HG03354 (cell line): ENCODE data around the gene RCAN2.
"Not testable (repeated sequence)": the region's sequence is repeated elsewhere in the genome, so short reads cannot be mapped to it uniquely, and the experiment has no call there.

Experiments
- ATAC-seq: cut with Tn5 transposase; IDR thresholded peaks from one replicate; pipeline ENCODE4 v1.9.1; 2021; ENCODE audit warnings: mild to moderate bottlenecking; ENCODE audit not compliant: unreplicated experiment, poor library complexity, severe bottlenecking

RCAN2 gene

DNA sequence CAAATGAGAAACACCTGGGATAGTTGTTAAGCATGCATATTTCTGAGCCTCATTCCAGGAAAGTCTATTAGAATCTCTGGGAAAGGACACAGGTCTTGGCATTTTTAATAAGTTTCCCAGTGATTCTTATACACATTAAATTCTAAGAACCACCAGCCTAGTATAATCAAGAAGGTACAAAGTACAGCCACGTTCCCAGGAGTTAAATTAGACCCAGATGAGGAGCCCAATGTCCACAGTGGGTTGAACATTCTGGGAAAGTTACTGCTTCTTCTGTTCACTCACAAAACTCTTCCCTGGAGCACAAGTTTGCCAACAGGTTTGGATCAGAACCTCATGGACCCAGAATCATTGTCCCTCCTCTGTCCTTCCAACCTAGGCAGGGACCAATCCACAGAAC is 90.4 kb downstream of the RCAN2 start:
- ATAC-seq: no peak

- no peak for ATAC-seq
Observed at GRCh38 chr6:46395530-46395929, 95.7 kb downstream of the RCAN2 start.

GRCh38 chr6:46393940-46394337 is 97.3 kb downstream of the RCAN2 start:
- no peak for ATAC-seq

DNA sequence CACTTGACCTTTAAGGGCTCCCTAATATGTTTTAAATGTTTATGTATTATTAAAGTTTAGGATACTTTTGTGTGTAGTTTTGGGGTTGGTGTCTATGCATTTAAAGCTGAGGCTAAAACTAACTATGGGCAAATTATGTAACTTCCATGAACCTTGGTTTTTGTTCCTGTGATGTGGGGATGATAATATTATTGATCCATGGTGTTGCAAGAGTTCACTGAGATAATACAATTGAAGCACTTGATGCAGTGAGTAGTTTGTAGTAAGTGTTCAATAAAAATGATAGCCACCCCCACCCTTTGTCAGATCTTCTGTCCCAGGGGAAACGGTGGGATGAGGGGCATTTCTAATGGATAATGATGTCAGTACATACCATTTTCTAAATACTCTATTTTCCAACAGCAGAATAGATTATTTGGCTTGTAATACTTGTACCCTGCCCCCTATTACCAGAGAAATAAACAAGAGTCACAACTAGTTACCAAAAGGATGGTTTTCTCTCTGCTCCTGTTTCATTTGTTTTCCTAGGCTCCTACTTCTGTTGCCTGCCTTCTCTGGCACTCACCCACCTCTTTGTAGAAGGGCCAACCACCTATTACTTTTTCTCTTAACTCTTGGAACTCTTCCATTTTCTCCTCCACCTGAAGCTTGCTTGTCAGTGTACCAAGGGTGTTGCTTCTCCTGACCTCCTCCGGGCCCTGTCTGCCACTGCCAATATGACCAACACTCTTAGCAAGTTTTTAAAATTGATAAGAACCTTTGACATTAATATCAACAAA is 97.9 kb downstream of the RCAN2 start:
- no peak for ATAC-seq

- no peak for ATAC-seq
Observed at GRCh38 chr6:46392294-46392693, 99.0 kb downstream of the RCAN2 start.

- ATAC-seq: no peak
Observed at GRCh38 chr6:46390153-46390876, 100.9 kb downstream of the RCAN2 start.

DNA sequence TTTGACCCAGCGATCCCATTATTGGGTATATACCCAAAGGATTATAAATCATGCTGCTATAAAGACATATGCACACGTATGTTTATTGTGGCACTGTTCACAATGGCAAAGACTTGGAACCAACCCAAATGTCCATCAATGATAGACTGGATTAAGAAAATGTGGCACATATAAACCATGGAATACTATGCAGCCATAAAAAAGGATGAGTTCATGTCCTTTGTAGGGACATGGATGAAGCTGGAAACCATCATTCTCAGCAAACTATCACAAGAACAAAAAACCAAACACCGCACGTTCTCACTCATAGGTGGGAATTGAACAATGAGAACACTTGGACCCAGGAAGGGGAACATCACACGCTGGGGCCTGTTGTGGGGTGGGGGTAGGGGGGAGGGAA is 103.5 kb downstream of the RCAN2 start:
- ATAC-seq: not testable (repeated sequence)

- no peak for ATAC-seq
Observed at GRCh38 chr6:46381579-46381978, 109.7 kb downstream of the RCAN2 start.

GRCh38 chr6:46381057-46381456 is 110.2 kb downstream of the RCAN2 start:
- no peak for ATAC-seq

- no peak for ATAC-seq
Observed at GRCh38 chr6:46380152-46380807, 111.0 kb downstream of the RCAN2 start.

GRCh38 chr6:46378882-46379416 is 112.3 kb downstream of the RCAN2 start:
- ATAC-seq: no peak

GRCh38 chr6:46378161-46378881 is 112.9 kb downstream of the RCAN2 start:
- ATAC-seq: no peak

DNA sequence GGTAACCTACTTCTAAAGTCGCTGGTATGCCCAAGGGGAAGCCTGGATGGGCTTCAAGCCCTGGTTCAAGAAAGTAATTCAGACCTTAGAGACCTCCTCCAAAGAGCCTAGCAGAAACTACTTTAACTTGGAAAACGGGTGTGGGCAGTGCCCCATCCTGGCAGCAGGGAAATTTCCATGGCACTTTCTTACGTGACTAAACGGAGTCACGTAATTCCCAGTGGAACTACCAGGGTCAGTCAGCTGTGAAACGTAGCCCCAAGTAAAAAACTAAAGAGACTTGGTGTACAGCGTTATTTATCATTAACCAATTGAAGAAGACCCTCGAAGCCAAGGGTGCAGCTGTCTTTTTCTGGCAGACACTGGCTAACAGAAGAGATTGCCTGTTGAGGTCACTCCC is 114.0 kb downstream of the RCAN2 start:
- no peak for ATAC-seq

DNA sequence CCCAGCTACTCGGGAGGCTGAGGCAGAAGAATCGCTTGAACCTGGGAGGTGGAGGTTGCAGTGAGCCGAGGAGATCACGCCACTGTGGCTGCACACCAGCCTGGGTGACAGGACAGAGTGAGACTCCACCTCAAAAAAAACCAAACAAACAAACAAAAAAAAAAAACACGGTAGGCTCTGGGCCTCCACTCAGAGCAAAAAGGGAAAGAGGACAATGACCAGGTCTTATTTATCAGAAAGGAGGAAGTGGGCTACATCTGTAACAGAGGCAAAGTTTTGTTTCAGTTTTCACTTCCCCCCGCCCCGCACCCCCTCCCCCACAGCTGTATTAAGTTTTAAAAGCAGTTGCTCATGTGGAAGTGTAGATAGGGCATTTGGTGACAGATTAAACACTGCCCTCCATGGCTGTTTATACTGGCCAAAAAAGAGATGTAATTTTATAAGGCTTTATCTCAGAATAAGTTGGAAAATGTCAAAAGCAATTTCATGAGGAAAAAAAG is 114.6 kb downstream of the RCAN2 start:
- ATAC-seq: peak; percentile 94

GRCh38 chr6:46370622-46371021 is 120.6 kb downstream of the RCAN2 start:
- no peak for ATAC-seq

- ATAC-seq: no peak
Observed at GRCh38 chr6:46368169-46368536, 123.1 kb downstream of the RCAN2 start.

DNA sequence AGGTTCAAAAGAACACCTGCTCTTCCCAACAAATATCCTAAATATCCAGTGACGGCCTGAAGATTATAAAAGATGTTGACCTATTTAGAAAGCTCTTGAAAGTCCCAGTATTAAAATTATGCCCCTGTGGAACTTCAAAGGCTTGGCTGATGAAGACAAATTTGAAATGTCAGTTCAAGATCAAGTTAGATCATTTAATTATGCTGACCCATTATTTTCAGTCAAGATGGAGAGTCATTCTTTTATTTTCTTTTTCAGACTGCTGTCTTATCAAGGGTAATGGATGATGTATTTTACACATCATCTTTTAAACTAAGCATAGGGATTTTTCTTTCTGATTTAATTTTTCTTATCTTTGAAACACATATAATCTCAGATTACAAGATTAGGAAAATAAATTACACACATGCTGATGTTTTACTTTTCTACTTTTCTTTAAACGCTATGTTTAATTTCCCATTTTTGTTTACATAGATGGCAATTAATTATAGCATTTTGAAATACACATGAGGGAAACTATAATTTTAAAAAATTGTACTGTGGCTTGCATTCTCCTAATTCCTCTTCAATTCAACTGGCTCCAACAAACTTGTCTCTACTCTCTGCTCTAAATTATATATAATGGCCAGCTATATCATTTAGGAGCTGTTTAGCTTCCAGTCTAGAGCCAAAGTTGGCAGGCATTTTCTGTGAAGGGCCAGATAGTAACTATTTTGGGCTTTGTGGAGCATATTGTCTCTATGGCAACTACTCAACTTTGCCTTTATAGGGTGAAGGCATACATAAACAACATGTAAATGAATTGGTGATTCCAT is 123.7 kb downstream of the RCAN2 start:
- ATAC-seq: no peak

DNA sequence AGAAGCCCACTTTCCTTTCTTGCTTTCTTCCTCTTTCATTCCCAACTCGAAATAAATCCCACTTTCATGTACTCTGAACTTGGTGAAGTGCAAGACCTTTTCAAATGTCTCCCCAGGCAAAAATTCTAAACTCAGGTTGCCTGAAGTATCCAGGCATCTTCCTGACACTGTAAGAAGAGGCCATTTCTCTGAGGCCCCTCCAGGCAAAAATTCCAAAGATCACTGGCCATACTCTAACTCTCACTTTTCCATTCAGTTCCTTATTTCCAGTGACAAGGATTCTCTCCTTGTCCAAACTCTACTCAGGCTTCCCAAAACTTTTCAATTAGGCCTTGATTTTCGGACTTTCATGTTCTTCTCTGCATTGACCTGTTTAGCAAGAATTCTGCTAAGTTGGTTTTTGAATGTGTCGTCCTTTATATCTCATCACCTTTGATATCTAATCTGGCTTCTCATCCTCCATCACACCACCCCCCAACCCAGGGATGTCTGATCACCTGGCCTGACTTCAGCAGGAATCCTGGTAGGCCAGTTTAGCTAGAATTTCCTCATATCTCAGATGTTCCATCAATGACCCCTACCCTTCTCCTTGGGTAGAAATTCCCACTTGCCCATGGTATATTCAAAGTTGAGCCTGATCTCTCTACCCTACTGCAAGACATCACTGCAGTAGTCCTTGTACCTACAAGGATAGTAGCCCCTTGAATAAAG is 124.9 kb downstream of the RCAN2 start:
- no peak for ATAC-seq
